Esophagus squamous epithelium (tissue), 4 donors: ENCODE measurements around the gene GJB3.

Experiments used
- CTCF ChIP-seq, 6 experiments: fragments of 450-650 bp in 4 of 6; fragments of 200-600 bp in 2 of 6; sonication (generic) in 2 of 6; IDR thresholded peaks; one replicate each; pipeline ENCODE4 v1.5.1; 2016 to 2019; ENCODE audit warnings: antibody characterized with exemption in 6 of 6, mild to moderate bottlenecking in 4 of 6, moderate library complexity in 4 of 6
- POLR2A ChIP-seq, 4 donors: fragments of 450-650 bp; IDR thresholded peaks; one replicate each; pipeline ENCODE4 v1.6.1; 2017; ENCODE audit warnings: antibody characterized with exemption in 4 of 4, mild to moderate bottlenecking in 4 of 4, moderate library complexity in 3 of 4

DNA sequence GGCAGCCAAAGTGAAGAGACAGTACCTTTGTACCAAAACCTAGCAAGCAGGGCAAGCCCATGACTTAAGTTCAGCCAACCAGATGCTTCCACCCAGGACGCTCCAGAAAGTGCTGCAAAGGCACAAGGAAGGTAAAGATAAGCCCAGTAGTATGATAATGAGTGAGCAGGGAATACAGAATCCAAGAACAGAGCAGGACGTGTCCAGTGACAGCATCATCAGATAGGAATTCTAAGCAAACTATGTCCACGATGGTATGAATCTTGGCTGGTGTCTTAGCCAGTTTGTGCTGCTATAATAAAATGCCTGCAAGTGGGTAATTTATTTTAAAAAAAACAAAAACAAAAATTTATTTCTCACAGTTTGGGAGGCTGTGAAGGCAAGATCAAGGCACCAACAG lies 25.4 kb downstream of the GJB3 start:
- TF ChIP-seq CTCF (IDR thresholded peaks at IDR 0.05), result no peak
- TF ChIP-seq POLR2A (IDR thresholded peaks at IDR 0.05), result no peak
